ENCODE measurements around the gene SNAPC2. TPM values are rescaled to one million over a fixed set of nuclear protein-coding genes. Genes with fewer than 3 reads are reported as not detected.

The SNAPC2 gene
- total RNA-seq, 1 donor from 2014 or later = 18.6 TPM

DNA sequence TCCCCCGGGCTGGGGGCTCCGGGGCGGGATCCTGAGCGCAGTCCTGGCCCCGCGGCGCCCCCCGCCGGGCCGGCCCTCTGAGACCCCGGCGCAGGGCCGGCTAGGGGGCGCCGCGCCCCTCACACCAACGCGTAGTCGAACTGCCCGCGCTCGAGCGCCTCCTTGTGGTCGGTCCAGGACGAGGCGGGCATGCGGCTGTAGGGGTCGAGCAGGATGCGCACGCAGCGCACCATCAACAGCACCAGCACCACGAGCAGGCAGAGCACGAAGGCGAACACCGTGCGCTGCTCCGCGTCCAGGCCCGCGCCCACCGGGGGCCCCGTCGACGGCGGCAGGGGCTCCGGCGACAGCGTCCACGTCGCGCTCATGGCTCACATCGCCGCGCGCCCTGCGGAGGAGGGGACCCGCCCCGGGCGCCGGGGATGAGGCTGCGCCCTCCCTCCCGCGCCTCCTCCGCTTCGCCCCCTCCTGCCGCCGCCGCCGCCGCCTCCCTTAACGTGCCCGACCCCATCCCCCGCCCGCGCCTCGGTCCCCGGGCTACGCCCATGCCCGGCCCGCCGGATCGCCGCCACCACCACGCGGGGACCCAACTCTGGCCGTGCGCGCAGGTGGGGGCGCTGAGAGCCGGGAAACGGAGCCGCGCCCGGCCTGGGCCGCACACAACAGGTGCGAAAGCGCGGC lies 5.2 kb downstream of the SNAPC2 start:
- Mint-ChIP-seq H3K9me3 (ENCODE audit: unreplicated experiment) (peaks cover 17% of the 10 kb centered on the region), H3K4me1 (ENCODE audit: low read depth, unreplicated experiment) (peaks cover 6% of the 10 kb centered on the region), H3K4me3 (ENCODE audit: unreplicated experiment) (peak overlapping the region; percentile 92), H3K27ac (ENCODE audit: unreplicated experiment) (peak overlapping the region; percentile 92), H3K27me3 (ENCODE audit: unreplicated experiment) (peaks cover 18% of the 10 kb centered on the region), H3K36me3 (ENCODE audit: unreplicated experiment) (no peaks in the 10 kb centered on the region)
- DNase-seq = peak; percentile 97
- peak; percentile 98 for TF ChIP-seq CTCF (IDR thresholded peaks at IDR 0.05; ENCODE audit: partially characterized antibody, unreplicated experiment)

GRCh38 chr19:7926021-7926726 lies 6.0 kb downstream of the SNAPC2 start, which contains the start of gene CTXN1:
CTXN1 (minus strand) TSS chr19:7926135; CDS start chr19:7925538, 597 bp downstream.
- Mint-ChIP-seq H3K4me1 (ENCODE audit: low read depth, unreplicated experiment) (peaks cover 6% of the 10 kb centered on the region), H3K36me3 (ENCODE audit: unreplicated experiment) (no peaks in the 10 kb centered on the region), H3K9me3 (ENCODE audit: unreplicated experiment) (peaks cover 14% of the 10 kb centered on the region), H3K27ac (ENCODE audit: unreplicated experiment) (peak within 1 kb of the TSS; percentile 92), H3K27me3 (ENCODE audit: unreplicated experiment) (peaks cover 19% of the 10 kb centered on the region), H3K4me3 (ENCODE audit: unreplicated experiment) (peak within 1 kb of the TSS; percentile 92)
- no peak for TF ChIP-seq CTCF (IDR thresholded peaks at IDR 0.05; ENCODE audit: partially characterized antibody, unreplicated experiment)
- peak; percentile 91 for DNase-seq

DNA sequence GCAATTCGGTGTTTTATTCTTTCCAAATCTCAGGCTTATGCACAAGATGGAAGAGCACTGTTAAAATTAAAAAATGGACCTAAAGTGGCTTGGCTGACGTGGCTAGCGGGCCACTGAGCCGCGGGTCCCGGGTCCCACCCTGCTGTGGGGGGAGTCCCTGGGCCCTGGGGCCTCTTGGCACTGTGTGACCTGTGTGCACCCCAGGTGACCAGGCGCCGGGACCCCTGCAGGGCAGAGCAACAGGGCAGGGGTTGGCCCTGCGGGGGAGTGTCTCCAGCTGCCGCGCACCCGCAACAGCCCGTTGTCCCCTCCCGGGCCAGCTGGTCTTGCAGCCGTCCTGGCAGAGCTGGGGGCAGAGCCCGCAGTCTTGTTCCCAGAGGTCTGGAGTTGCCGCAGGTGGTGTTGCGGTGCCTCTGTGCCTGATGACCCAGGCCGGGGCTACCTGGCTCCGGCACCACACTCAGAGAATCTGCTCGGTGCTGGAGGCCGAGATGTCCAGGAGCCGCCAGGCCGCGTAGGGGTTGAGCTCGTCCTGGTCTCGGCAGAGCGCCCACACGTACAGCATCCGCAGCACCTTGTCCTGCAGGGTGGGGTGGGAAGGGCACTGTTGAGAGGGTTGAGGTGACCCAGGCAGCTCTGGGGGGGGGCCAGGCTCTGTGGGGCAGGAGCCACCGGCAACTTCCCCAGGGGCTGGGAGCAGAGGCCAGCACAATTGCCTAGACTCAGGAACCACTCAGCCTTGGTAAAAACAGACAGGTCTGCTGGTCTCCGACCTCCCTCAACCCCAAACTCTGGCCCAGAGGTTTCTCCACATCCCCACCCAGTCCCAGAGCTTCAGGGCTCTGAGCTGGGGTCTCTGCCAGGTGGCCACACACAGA lies 6.8 kb downstream of the SNAPC2 start:
- no peak for DNase-seq
- peak; percentile 20 for TF ChIP-seq CTCF (IDR thresholded peaks at IDR 0.05; ENCODE audit: partially characterized antibody, unreplicated experiment)
- Mint-ChIP-seq H3K4me3 (ENCODE audit: unreplicated experiment) (peak overlapping the region; percentile 85), H3K9me3 (ENCODE audit: unreplicated experiment) (peaks cover 14% of the 10 kb centered on the region), H3K36me3 (ENCODE audit: unreplicated experiment) (no peaks in the 10 kb centered on the region), H3K27ac (ENCODE audit: unreplicated experiment) (peak overlapping the region; percentile 53), H3K4me1 (ENCODE audit: low read depth, unreplicated experiment) (peaks cover 6% of the 10 kb centered on the region), H3K27me3 (ENCODE audit: unreplicated experiment) (peaks cover 18% of the 10 kb centered on the region)

DNA sequence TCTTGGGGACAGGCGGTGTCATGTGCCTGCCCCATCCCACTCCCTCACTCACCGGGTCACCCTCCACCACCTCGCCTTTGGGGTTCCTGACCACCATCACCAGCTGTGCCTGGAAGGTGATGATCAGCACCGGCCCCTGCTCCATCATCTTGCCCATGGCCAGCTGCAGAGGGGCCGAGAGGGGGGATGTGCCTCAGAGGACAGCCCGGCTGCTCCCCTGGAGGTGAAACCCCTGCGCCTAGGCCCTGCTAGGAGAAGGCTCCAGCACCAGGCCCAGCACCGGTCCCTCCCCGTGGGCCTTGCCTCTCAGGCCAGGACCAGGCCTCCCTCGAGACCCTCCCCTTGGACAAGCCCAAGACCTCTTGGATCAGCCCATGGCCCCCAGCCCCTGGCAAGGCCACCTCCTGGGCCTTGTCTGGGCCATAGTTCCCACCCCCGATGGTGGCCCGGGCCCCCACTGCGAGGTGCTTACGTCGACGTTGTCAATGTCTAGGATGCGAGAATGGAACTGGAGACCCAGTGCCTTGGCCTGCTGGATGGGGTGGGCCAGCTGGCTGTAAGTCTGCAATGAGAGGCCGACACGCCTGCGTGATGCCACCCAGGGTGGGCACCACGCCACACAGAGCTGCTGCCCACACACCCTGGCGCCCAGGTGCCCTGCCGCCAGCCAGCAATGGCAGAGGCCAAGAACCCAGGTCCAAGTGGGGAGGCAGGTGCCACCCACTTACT lies 7.6 kb downstream of the SNAPC2 start:
- H3K9me3 Mint-ChIP-seq (ENCODE audit: unreplicated experiment) = peaks cover 14% of the 10 kb centered on the region
- peaks cover 6% of the 10 kb centered on the region for H3K4me1 Mint-ChIP-seq (ENCODE audit: low read depth, unreplicated experiment)
- no peak for TF ChIP-seq CTCF (IDR thresholded peaks at IDR 0.05; ENCODE audit: partially characterized antibody, unreplicated experiment)
- DNase-seq = no peak
- H3K27ac Mint-ChIP-seq (ENCODE audit: unreplicated experiment) = no peak overlapping the region
- no peaks in the 10 kb centered on the region for H3K36me3 Mint-ChIP-seq (ENCODE audit: unreplicated experiment)
- peaks cover 16% of the 10 kb centered on the region for H3K27me3 Mint-ChIP-seq (ENCODE audit: unreplicated experiment)
- no peak overlapping the region for H3K4me3 Mint-ChIP-seq (ENCODE audit: unreplicated experiment)
